ENCODE data around the gene ELOA.

- TF ChIP-seq CTCF (IDR thresholded peaks at IDR 0.05): no peak
- no peak for TF ChIP-seq EZH2 (IDR thresholded peaks at IDR 0.05; ENCODE audit: borderline replicate concordance, insufficient read depth, low read depth, low read length, poor library complexity, severe bottlenecking)
These were observed 41.6 kb downstream of the ELOA start for GRCh38 chr1:23784846-23785245.
